SK-N-MC (cell line): ENCODE results near the gene SLC6A12.

Source experiments
- EZH2 ChIP-seq: fragments of 200-600 bp; sonication (generic); IDR thresholded peaks from one replicate; pipeline ENCODE4 v1.6.1; 2017; ENCODE audit warnings: antibody characterized with exemption
- FOXP2 ChIP-seq: optimal IDR thresholded peaks from 2 replicates; pipeline ENCODE3; 2011; ENCODE audit warnings: mild to moderate bottlenecking, moderate library complexity; ENCODE audit not compliant: insufficient read depth; ENCODE audit errors: extremely low read length, control extremely low read depth
- POLR2AphosphoS5 ChIP-seq: IDR thresholded peaks from 2 replicates; pipeline ENCODE4 v1.6.1; 2012; ENCODE audit warnings: mild to moderate bottlenecking, low read depth, low read length, borderline replicate concordance

- TF ChIP-seq POLR2AphosphoS5, result no peak
- no peak for TF ChIP-seq EZH2
- no peak for TF ChIP-seq FOXP2
These were observed 1.6 kb downstream of the SLC6A12 start for GRCh38 chr12:212415-212714.
